Hair follicular keratinocyte (primary cell): ENCODE measurements around the gene OR6C65. TPM values are rescaled to one million over a fixed set of nuclear protein-coding genes. Genes with fewer than 3 reads are reported as not detected.

Experiments used
- total RNA-seq: library from RNA; depleted of rRNA; stranded (reverse); fragments of >200 nt; gene quantifications from 2 replicates; pipeline ENCODE4 v1.2.3, GENCODE V29; 2015

Gene OR6C65
- not detected in 2 replicates for total RNA-seq

DNA sequence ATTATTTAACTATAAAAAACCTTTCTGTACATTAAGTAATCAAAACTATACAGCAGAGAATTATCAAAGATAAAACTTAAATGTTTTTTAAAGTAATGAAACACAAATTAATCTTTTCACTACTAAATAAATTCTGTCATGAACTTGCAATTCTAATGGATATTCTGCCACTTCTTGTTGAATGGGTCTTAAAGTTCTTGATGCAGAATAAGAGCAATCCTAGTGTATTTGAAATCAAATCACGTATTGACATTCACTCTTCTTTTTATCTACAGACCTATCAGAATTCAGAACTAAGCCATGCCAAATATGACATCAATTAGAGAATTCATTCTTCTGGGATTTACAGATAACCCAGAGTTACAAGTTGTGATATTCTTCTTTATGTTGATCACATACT, at the start of gene OR6C65:
Gene OR6C65, plus strand, starts transcription at position 301 of the 400 bp plus-strand sequence. Its CDS starts 0 bp downstream, at position 301.

DNA sequence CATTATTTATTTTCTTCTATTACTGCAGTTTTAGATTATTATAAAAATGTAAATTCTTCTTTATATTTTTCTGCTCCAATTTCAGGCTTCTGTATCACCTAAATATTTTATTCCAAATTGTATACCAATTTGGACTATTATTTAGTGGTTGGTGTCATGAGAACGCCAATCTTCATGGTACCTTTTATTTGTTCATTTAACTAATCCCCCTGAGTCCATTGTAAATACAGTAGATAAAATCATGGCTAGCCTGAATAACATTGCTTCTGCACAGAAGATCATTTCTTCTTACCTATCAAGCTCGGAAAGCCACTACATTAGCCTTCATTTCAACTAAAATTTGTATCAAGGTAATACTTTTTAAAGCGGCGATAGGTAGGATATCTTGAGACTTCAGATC, 37.7 kb upstream of the OR6C65 start, which contains the start of gene OR6C75:
Gene OR6C75, plus strand, starts transcription at position 301 of the 400 bp plus-strand sequence. CDS start 2,136 bp downstream, outside the sequence.

DNA sequence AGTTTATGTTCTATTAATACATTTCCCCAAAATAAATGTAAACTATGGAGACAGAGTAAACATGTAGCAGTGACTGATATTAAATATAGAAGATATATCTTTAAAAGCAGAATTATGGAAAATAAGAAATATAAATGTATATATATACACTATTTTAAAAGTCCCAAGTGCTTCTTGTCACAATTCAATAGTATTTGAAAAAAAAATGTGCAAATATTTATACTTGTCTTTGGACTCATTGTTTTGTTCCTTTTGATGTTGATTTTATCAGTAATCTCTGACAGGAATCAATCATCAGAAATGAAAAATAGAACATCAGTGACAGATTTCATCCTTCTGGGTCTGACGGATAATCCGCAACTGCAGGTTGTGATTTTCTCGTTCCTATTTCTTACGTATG, 25.6 kb downstream of the OR6C65 start, which contains the start of gene OR6C76:
Gene OR6C76, plus strand, starts transcription at position 301 of the 400 bp plus-strand sequence. Its CDS starts 0 bp downstream, at position 301.

DNA sequence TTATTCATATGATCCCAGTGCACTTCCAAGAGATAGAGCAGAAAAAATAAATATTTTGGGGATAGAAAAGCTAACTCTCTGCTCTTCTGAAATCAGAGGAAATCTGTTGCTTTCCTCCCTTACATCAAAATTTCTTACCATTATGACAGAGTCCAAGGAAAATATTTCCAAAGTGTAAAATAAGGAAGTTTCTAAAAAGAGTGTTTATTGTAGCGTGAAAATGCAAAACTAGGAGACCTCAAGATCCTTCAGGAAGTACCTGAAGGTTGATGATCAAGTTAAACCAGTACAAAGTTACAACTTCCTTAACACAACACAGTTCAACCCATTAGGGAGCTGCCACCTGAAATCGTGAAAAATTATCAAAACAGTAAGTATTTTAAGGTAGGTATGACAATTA, 43.4 kb downstream of the OR6C65 start, which contains the start of gene OR6C2:
Gene OR6C2, plus strand, starts transcription at position 301 of the 400 bp plus-strand sequence. CDS start 8,138 bp downstream, outside the sequence.

Other genes with a start within 250 kb of the OR6C65 start
- gene OR10A7, start 179.5 kb upstream of the OR6C65 start, total RNA-seq, result not detected in 2 replicates
- not detected in 2 replicates for gene OR6C74, start 155.9 kb upstream of the OR6C65 start, total RNA-seq
- not detected in 2 replicates for gene OR6C6, start 104.0 kb upstream of the OR6C65 start, total RNA-seq
- gene OR6C1, start 86.2 kb upstream of the OR6C65 start, total RNA-seq, result not detected in 2 replicates
- not detected in 2 replicates for gene OR6C3, start 69.8 kb upstream of the OR6C65 start, total RNA-seq
- not detected in 2 replicates for gene OR6C75, start 37.6 kb upstream of the OR6C65 start, total RNA-seq
- gene OR6C76, start 25.7 kb downstream of the OR6C65 start, total RNA-seq, result not detected in 2 replicates
- not detected in 2 replicates for gene OR6C2, start 43.5 kb downstream of the OR6C65 start, total RNA-seq
- gene OR6C70, start 69.6 kb downstream of the OR6C65 start, total RNA-seq, result not detected in 2 replicates
- gene OR6C68, start 91.8 kb downstream of the OR6C65 start, total RNA-seq, result not detected in 2 replicates
- gene OR6C4, start 149.1 kb downstream of the OR6C65 start, total RNA-seq, result not detected in 2 replicates
- not detected in 2 replicates for gene OR2AP1, start 171.9 kb downstream of the OR6C65 start, total RNA-seq
- gene OR10P1, start 236.4 kb downstream of the OR6C65 start, total RNA-seq, result not detected in 2 replicates